ENCODE data around the gene BCL2L14. TPM values are rescaled to one million over a fixed set of nuclear protein-coding genes. Genes with fewer than 3 reads are reported as not detected.

BCL2L14 gene
- total and polyA plus RNA-seq, 2 donors (not counting 1 experiment from before 2014, with no cell fraction given): 0.04 TPM; not detected in 1

GRCh38 chr12:12064596-12064995 lies 6.1 kb upstream of the BCL2L14 start:
- DNase-seq (no peak), ATAC-seq (ENCODE audit: low read depth) (no peak)
- ChIA-PET CTCF (no interaction called here), POLR2A (no interaction called here)
- Mint-ChIP-seq H3K9me3 (ENCODE audit: insufficient read depth) (no peaks in the 10 kb centered on the region), H3K27ac (no peak overlapping the region), H3K27me3 (peaks cover 4% of the 10 kb centered on the region), H3K4me3 (no peak overlapping the region), H3K4me1 (no peaks in the 10 kb centered on the region)
- Histone ChIP-seq H3K79me2 (ENCODE audit: control insufficient read depth, insufficient read depth, low read length) (no peaks in the 10 kb centered on the region), H3K36me3 (replicated peaks in 1 of 2; ENCODE audit: control extremely low read depth in 1 of 2, control insufficient read depth in 1 of 2, extremely low read depth in 1 of 2, insufficient read depth in 2 of 2, low read length in 1 of 2) (no peaks in the 10 kb centered on the region), H4K20me1 (ENCODE audit: control insufficient read depth, insufficient read depth, low read length, poor library complexity, severe bottlenecking) (no peaks in the 10 kb centered on the region), H3K9me3 (ENCODE audit: control extremely low read depth in 1 of 3, control insufficient read depth in 2 of 3, insufficient read depth in 1 of 3, low read length in 2 of 3) (no peaks in the 10 kb centered on the region), H2AFZ (ENCODE audit: insufficient read depth, low read depth, low read length, poor library complexity, severe bottlenecking) (no peak overlapping the region), H3K9ac (ENCODE audit: low read length) (no peak overlapping the region), H3K4me2 (replicated peaks; ENCODE audit: low read depth, low read length, poor library complexity, severe bottlenecking) (no peak overlapping the region), H3K4me3 (ENCODE audit: control extremely low read depth in 1 of 5, extremely low read depth in 1 of 5, insufficient read depth in 1 of 5, low read depth in 2 of 5, low read length in 4 of 5) (no peak overlapping the region), H3K4me1 (ENCODE audit: control insufficient read depth in 2 of 2, insufficient read depth in 2 of 2, low read length in 2 of 2) (no peaks in the 10 kb centered on the region), H3K27ac (ENCODE audit: low read length in 2 of 2) (no peak overlapping the region), H3K27me3 (replicated peaks in 1 of 4; ENCODE audit: control extremely low read depth in 1 of 4, control insufficient read depth in 3 of 4, insufficient read depth in 4 of 4, low read length in 3 of 4) (peaks cover 0 to 5% (median 0%) of the 10 kb centered on the region in 4 experiments)
- WGBS (ENCODE audit: insufficient coverage): 100% methylated on average over 1 of the region's 4 CpGs
- no peak for TF ChIP-seq CTCF (IDR thresholded peaks at IDR 0.05)
- no peak for TF ChIP-seq EZH2 (IDR thresholded peaks at IDR 0.05; ENCODE audit: borderline replicate concordance, insufficient read depth, low read depth, low read length, poor library complexity, severe bottlenecking)
- intact Hi-C loops (cut with micrococcal nuclease): no loop called here

- ChIA-PET CTCF (no interaction called here), POLR2A (no interaction called here)
- intact Hi-C loops (cut with micrococcal nuclease): no loop called here
- Histone ChIP-seq H3K4me2 (replicated peaks; ENCODE audit: low read depth, low read length, poor library complexity, severe bottlenecking) (no peak overlapping the region), H3K27me3 (replicated peaks in 1 of 4; ENCODE audit: control extremely low read depth in 1 of 4, control insufficient read depth in 3 of 4, insufficient read depth in 4 of 4, low read length in 3 of 4) (peaks cover 0 to 5% (median 0%) of the 10 kb centered on the region in 4 experiments), H3K9me3 (ENCODE audit: control extremely low read depth in 1 of 3, control insufficient read depth in 2 of 3, insufficient read depth in 1 of 3, low read length in 2 of 3) (no peaks in the 10 kb centered on the region), H3K9ac (ENCODE audit: low read length) (no peak overlapping the region), H3K4me3 (ENCODE audit: control extremely low read depth in 1 of 5, extremely low read depth in 1 of 5, insufficient read depth in 1 of 5, low read depth in 2 of 5, low read length in 4 of 5) (no peak overlapping the region), H4K20me1 (ENCODE audit: control insufficient read depth, insufficient read depth, low read length, poor library complexity, severe bottlenecking) (no peaks in the 10 kb centered on the region), H3K27ac (ENCODE audit: low read length in 2 of 2) (no peak overlapping the region), H2AFZ (ENCODE audit: insufficient read depth, low read depth, low read length, poor library complexity, severe bottlenecking) (no peak overlapping the region), H3K4me1 (ENCODE audit: control insufficient read depth in 2 of 2, insufficient read depth in 2 of 2, low read length in 2 of 2) (peaks cover 11 to 19% of the 10 kb centered on the region in 2 donors), H3K79me2 (ENCODE audit: control insufficient read depth, insufficient read depth, low read length) (no peaks in the 10 kb centered on the region), H3K36me3 (replicated peaks in 1 of 2; ENCODE audit: control extremely low read depth in 1 of 2, control insufficient read depth in 1 of 2, extremely low read depth in 1 of 2, insufficient read depth in 2 of 2, low read length in 1 of 2) (no peaks in the 10 kb centered on the region)
- Mint-ChIP-seq H3K4me1 (peaks cover 15% of the 10 kb centered on the region), H3K27ac (no peak overlapping the region), H3K27me3 (peaks cover 9% of the 10 kb centered on the region), H3K4me3 (no peak overlapping the region), H3K9me3 (ENCODE audit: insufficient read depth) (no peaks in the 10 kb centered on the region)
- WGBS (ENCODE audit: insufficient coverage): 100% methylated on average over 4 of the region's 6 CpGs
- DNase-seq (no peak), ATAC-seq (ENCODE audit: low read depth) (no peak)
- TF ChIP-seq CTCF (IDR thresholded peaks at IDR 0.05) (no peak), EZH2 (IDR thresholded peaks at IDR 0.05; ENCODE audit: borderline replicate concordance, insufficient read depth, low read depth, low read length, poor library complexity, severe bottlenecking) (no peak)
Observed at GRCh38 chr12:12068751-12069150, 2.0 kb upstream of the BCL2L14 start.

Data from B cell (primary cell).